Activated CD4-positive, alpha-beta T cell treated with anti-CD3 and anti-CD28 coated beads for 1 hour (primary cell): ENCODE data around the gene PLGRKT.
"Not testable (repeated sequence)": the region's sequence is repeated elsewhere in the genome, so short reads cannot be mapped to it uniquely, and the experiment has no call there.

ENCODE experiments used
- DNase-seq: peaks from one replicate; pipeline ENCODE4 v3.0.0-alpha.2; 2020

Gene PLGRKT

GRCh38 chr9:5364294-5365024, 73.3 kb downstream of the PLGRKT start:
- DNase-seq: no peak

- no peak for DNase-seq
Observed at GRCh38 chr9:5361326-5362010, 76.3 kb downstream of the PLGRKT start.

GRCh38 chr9:5360341-5360740, 77.4 kb downstream of the PLGRKT start:
- DNase-seq: no peak

- no peak for DNase-seq
Observed at GRCh38 chr9:5357431-5358105, 80.2 kb downstream of the PLGRKT start.

GRCh38 chr9:5355817-5356216, 81.9 kb downstream of the PLGRKT start:
- DNase-seq: no peak

GRCh38 chr9:5355226-5355625, 82.5 kb downstream of the PLGRKT start:
- DNase-seq: no peak

- DNase-seq: no peak
Observed at GRCh38 chr9:5354184-5354583, 83.5 kb downstream of the PLGRKT start.

- no peak for DNase-seq
Observed at GRCh38 chr9:5352637-5353248, 85.0 kb downstream of the PLGRKT start.

GRCh38 chr9:5338992-5339981, 98.4 kb downstream of the PLGRKT start, which contains the start of gene RLN1:
Gene RLN1, minus strand, starts transcription at chr9:5339876. Its CDS starts 130 bp downstream, at chr9:5339746.
- not testable (repeated sequence) for DNase-seq

- DNase-seq: no peak
Observed at GRCh38 chr9:5336688-5337087, 101.0 kb downstream of the PLGRKT start.

GRCh38 chr9:5331276-5331675, 106.4 kb downstream of the PLGRKT start:
- DNase-seq: not testable (repeated sequence)

GRCh38 chr9:5326893-5327548, 110.7 kb downstream of the PLGRKT start:
- DNase-seq: no peak

GRCh38 chr9:5326187-5326586, 111.5 kb downstream of the PLGRKT start:
- no peak for DNase-seq

GRCh38 chr9:5321601-5322000, 116.1 kb downstream of the PLGRKT start:
- not testable (repeated sequence) for DNase-seq

GRCh38 chr9:5321058-5321457, 116.7 kb downstream of the PLGRKT start:
- no peak for DNase-seq

- not testable (repeated sequence) for DNase-seq
Observed at GRCh38 chr9:5316406-5316805, 121.3 kb downstream of the PLGRKT start.

GRCh38 chr9:5315187-5315923, 122.4 kb downstream of the PLGRKT start:
- no peak for DNase-seq

GRCh38 chr9:5310851-5311250, 126.9 kb downstream of the PLGRKT start:
- DNase-seq: no peak
